SKM-1 (cell line): ENCODE data around the gene ZC3H10.
"Not testable (repeated sequence)": the region's sequence is repeated elsewhere in the genome, so short reads cannot be mapped to it uniquely, and the experiment has no call there.

Experiments used
- DNase-seq: peaks from one replicate; lab custom pipeline; 2025; ENCODE audit not compliant: unreplicated experiment; lab: John Stamatoyannopoulos, UW

ZC3H10 gene

GRCh38 chr12:56101045-56101444 lies 17.0 kb upstream of the ZC3H10 start:
- no peak for DNase-seq

- no peak for DNase-seq
These were observed 15.4 kb upstream of the ZC3H10 start for GRCh38 chr12:56102683-56103065.

- DNase-seq = no peak
These were observed 14.9 kb upstream of the ZC3H10 start for GRCh38 chr12:56103066-56103711.

DNA sequence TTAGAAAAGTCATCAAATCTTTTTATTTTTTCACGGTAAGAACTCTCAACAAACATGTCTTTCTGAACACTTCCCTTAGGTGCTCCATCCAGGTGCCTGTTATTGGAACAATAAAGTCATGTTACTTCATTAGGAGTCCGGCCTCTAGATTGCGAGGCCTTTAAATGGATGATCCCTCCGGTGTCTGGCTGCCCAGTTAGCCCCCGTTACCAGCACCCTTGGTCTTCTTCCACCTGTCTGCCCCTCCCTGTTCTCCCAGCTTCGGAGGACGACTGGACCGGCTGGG lies 14.3 kb upstream of the ZC3H10 start:
- no peak for DNase-seq

- peak; percentile 90 for DNase-seq
These were observed 13.8 kb upstream of the ZC3H10 start, which contains the start of gene PA2G4 for GRCh38 chr12:56104109-56104814. Gene PA2G4, plus strand, starts transcription at chr12:56104559. Its CDS starts 179 bp downstream, at chr12:56104738.

DNA sequence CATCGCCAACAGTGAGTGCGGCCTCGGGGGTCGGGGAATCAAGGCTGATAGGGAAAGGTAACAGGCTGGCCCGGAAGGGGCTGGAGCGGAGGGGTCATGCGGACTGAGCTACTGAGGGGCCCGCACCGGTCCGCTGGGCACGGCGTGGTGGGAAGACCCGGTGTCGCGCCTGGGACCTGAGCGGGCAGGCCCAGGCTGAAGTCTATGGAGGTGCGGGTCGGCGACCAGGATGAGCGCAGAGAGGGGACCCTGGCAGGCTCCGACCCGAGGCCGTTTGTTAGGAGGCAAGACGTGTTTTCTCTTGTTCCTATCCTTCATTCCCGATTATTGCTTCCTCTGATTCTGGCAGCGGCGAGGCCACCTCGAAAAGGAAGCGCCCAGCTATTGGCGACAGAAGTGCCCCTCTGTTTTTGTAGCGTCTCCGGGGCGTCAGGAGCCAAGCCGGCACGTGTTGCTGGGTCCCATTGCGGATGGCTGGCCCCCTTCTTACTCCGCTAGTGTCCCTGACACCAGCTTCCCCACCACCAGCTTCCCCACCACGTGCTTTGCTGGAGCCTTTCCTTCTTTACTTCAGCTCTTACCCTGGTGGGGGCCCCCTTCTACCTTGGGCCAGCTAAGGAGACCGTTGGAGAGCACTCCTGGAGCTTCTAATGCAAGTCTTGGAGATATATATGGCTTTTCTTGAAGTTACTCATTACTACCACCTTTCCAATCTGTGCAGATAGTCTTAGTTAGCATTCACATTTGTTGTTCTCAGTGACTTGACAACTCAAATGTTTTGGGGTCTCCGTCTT lies 13.1 kb upstream of the ZC3H10 start:
- no peak for DNase-seq

DNA sequence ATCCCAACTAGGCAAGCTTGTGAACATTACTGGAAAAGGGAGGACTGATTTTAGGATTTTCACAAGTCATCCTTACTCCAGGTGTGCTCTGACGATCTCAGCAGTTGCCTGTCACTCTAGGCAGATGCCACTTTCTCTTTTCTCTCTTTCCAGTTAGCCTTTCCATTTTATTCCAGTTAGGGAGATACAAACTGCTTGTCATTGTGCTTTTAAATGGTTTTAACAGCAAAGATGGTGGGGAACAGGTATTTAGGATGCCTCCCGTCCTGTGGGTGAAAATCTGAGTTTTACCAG lies 12.5 kb upstream of the ZC3H10 start:
- DNase-seq = no peak

DNA sequence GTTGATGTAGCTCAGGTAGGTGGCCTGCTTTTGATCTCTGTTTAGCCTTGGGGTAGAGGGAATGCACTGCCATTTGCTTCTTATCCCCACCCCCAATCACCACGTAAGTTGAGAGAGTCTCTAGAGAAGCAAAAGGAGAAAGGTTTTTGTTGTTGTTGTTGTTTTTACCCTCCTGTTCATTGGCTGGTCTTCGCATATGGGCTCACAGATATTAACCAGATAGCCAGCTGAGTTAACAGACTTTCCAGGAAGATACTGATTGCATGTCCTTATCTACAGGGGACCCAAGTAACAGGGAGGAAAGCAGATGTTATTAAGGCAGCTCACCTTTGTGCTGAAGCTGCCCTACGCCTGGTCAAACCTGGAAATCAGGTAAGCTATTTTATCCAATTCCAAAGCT lies 10.8 kb upstream of the ZC3H10 start:
- DNase-seq = no peak

- DNase-seq = no peak
These were observed 7.5 kb upstream of the ZC3H10 start for GRCh38 chr12:56110571-56110970.

- no peak for DNase-seq
These were observed 4.0 kb upstream of the ZC3H10 start for GRCh38 chr12:56114084-56114483.

GRCh38 chr12:56115329-56115728 lies 2.7 kb upstream of the ZC3H10 start:
- DNase-seq = no peak

DNA sequence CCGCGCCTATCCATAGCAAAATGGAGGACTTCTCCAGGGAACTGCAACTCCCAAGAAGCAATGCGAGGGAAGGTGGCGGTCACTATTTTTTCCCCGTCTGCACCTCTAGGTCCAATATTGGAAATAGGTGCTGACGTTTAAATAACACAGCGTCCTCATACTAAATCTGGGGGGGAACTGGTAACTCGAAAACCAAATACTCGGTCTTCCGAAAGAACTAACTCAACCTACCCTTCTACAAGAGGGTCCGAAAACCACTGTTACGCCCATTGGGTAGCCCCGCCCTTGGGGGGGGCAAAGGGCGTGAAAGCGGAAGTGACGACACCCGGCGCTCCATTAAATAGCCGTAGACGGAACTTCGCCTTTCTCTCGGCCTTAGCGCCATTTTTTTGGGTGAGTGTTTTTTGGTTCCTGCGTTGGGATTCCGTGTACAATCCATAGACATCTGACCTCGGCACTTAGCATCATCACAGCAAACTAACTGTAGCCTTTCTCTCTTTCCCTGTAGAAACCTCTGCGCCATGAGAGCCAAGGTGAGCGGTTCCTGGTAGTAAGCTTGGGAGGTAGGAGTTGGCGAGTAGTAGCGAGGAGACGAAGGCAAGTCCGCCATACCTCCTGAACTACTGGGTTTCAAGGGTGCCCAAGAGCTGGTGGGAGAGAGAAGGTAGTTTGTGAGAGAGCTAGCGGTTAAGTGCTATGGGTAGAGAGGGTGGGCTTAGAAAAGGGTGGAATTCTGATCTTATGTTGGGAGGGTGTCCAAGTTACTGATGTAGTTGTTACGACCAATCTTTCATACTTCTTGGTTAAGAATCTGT lies 1.6 kb upstream of the ZC3H10 start, which contains the start of gene RPL41:
Gene RPL41, plus strand, starts transcription at position 367 of the 815 bp plus-strand sequence.
- DNase-seq = peak; percentile 67

DNA sequence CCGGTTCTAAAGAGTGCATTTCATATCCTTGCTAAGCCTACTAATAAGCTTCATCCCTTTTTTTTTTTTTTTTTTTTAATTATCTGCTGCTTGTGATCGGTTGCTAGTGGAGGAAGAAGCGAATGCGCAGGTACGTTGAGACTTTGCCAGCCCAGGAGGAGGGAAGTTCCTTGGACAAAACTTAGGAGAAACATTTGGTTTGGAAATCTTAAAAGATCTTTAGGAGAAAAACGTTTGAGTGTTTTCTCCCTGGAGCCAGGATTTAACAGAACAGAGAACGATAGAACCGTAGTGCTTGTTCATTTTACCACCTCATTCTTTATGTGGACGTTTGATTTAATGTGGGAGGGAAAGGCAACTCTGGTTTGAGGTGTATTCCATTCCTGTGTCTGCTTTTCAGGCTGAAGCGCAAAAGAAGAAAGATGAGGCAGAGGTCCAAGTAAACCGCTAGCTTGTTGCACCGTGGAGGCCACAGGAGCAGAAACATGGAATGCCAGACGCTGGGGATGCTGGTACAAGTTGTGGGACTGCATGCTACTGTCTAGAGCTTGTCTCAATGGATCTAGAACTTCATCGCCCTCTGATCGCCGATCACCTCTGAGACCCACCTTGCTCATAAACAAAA lies 872 bp upstream of the ZC3H10 start:
- not testable (repeated sequence) for DNase-seq

GRCh38 chr12:56118688-56119357 lies 757 bp downstream of the ZC3H10 start:
- no peak for DNase-seq

GRCh38 chr12:56119361-56119796 lies 1.3 kb downstream of the ZC3H10 start:
- peak; percentile 18 for DNase-seq

DNA sequence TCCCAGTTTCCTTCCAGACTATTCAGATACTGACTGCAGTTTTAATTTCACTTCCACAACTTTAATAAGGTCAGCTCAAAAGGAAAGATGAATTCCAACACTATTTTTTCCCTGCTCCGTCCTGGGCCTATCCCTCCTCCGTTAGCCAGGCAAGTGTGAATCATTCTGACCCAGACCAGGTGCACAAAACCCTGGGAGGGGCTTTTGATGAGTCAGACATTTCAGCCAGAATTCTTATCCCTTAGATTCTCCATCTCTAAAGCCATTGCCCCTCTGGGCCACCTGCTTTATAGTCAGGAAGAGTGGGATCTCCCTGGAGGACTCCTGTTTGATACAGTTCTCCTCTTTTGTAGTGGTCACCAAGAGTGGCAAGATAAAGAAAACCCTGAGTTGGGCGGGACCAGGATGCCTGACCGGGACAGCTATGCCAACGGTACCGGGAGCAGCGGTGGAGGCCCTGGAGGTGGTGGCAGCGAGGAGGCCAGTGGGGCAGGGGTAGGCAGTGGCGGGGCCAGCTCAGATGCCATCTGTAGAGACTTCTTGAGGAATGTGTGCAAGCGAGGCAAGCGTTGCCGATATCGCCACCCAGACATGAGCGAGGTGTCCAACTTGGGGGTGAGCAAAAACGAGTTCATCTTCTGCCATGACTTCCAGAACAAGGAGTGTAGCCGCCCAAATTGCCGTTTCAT lies 2.2 kb downstream of the ZC3H10 start:
- DNase-seq = no peak

DNA sequence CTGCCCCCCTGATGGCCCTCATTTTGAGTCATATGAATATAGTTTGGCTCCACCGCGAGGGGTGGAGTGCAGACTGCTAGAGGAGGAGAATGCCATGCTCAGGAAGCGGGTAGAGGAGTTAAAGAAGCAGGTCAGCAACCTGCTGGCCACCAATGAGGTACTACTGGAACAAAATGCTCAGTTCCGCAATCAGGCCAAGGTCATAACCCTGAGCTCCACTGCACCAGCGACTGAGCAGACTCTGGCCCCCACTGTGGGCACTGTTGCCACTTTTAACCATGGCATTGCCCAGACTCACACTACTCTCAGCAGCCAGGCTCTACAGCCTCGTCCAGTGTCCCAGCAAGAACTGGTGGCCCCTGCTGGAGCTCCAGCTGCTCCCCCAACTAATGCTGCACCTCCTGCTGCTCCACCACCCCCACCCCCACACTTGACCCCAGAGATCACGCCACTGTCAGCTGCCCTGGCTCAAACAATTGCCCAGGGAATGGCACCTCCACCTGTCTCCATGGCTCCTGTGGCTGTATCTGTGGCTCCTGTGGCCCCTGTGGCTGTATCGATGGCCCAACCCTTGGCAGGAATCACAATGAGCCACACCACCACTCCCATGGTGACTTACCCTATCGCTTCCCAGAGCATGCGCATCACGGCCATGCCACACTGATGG lies 3.3 kb downstream of the ZC3H10 start:
- DNase-seq = no peak

- DNase-seq = no peak
These were observed 4.6 kb downstream of the ZC3H10 start for GRCh38 chr12:56122637-56123036.

GRCh38 chr12:56124133-56124532 lies 6.1 kb downstream of the ZC3H10 start:
- no peak for DNase-seq
